Lung (tissue), 12 donors: ENCODE measurements around the gene MMP23B. TPM values are rescaled to one million over a fixed set of nuclear protein-coding genes. Genes with fewer than 3 reads are reported as not detected.
"Not testable (repeated sequence)": the region's sequence is repeated elsewhere in the genome, so short reads cannot be mapped to it uniquely, and the experiment has no call there.

Experiments
- ATAC-seq: fragments of 200-7000 bp; cut with Tn5 transposase; one replicate; pipeline ENCODE4 v1.9.1; 2020; ENCODE audit warnings: moderate number of reproducible peaks; ENCODE audit not compliant: insufficient read depth, low FRiP score
- DNase-seq, 3 donors: peaks; one replicate each; pipeline ENCODE4 v3.0.0-alpha.2; 2013 to 2017
- H3K27ac ChIP-seq, 2 donors: one replicate each; pipeline ENCODE4 v1.5.1; 2013; ENCODE audit warnings: mild to moderate bottlenecking in 2 of 2, moderate library complexity in 2 of 2, control low read depth in 1 of 2, inconsistent platforms in 1 of 2, low read depth in 1 of 2, low read length in 1 of 2
- H3K27me3 ChIP-seq, 3 donors: one replicate each; pipeline ENCODE4 v1.5.1; 2013; ENCODE audit warnings: low read length in 2 of 3; ENCODE audit not compliant: control insufficient read depth in 3 of 3, insufficient read depth in 3 of 3
- H3K36me3 ChIP-seq, 4 donors: one replicate each; pipeline ENCODE4 v1.5.1; 2013; ENCODE audit warnings: low read length in 4 of 4, mild to moderate bottlenecking in 1 of 4, moderate library complexity in 1 of 4; ENCODE audit not compliant: control insufficient read depth in 4 of 4, insufficient read depth in 4 of 4
- H3K4me1 ChIP-seq, 5 donors: one replicate each; pipeline ENCODE4 v1.5.1; 2013; ENCODE audit warnings: low read length in 5 of 5, mild to moderate bottlenecking in 2 of 5, moderate library complexity in 1 of 5; ENCODE audit not compliant: control insufficient read depth in 5 of 5, insufficient read depth in 5 of 5
- H3K4me3 ChIP-seq: one replicate; pipeline ENCODE4 v1.5.1; 2013; ENCODE audit warnings: mild to moderate bottlenecking, control low read depth, moderate library complexity
- H3K9ac ChIP-seq, 2 donors: one replicate each; pipeline ENCODE4 v1.5.1; 2013; ENCODE audit warnings: low read length in 2 of 2, control low read depth in 1 of 2; ENCODE audit not compliant: insufficient read depth in 1 of 2
- H3K9me3 ChIP-seq, 4 donors: one replicate each; pipeline ENCODE4 v1.5.1; 2013; ENCODE audit warnings: low read length in 3 of 4, mild to moderate bottlenecking in 1 of 4, moderate library complexity in 1 of 4; ENCODE audit not compliant: control insufficient read depth in 4 of 4, insufficient read depth in 3 of 4
- WGBS, 2 donors: extraction: QIAGEN DNeasy Blood & Tissue Kit; methylation state at CpG; one replicate each; pipeline ENCODE4 v1.1.7; 2013; 5-methylcytosine and 5-hydroxymethylcytosine counted together
- polyA plus RNA-seq, 2 donors: library from polyadenylated mRNA; stranded (reverse); fragments of 200-250 nt; gene quantifications; one replicate each; pipeline ENCODE4 v1.2.1, GENCODE V29; 2013
- total RNA-seq, 2 donors: library from RNA; depleted of rRNA in 1 of 2; stranded (reverse); fragments of >200 nt in 1 of 2; gene quantifications; one replicate each; pipeline ENCODE4 v1.2.1, GENCODE V29; 2014 to 2021
- TF ChIP-seq, protein P1 (sequence below): IDR thresholded peaks from 2 replicates; pipeline ENCODE4 v1.5.1; 2012; ENCODE audit warnings: mild to moderate bottlenecking; ENCODE audit errors: control extremely low read depth, extremely low read depth
- donor health status: control.
- donor health status: control.
- donor health status: Bipolar disorder and iron deficiency.
- donor health status: healthy.
- donor health status: DM: yes; HTN: yes; CAD: no.

Gene MMP23B
- total and polyA plus RNA-seq, 4 donors = 14.1 to 40.3 (median 22.1) TPM

DNA sequence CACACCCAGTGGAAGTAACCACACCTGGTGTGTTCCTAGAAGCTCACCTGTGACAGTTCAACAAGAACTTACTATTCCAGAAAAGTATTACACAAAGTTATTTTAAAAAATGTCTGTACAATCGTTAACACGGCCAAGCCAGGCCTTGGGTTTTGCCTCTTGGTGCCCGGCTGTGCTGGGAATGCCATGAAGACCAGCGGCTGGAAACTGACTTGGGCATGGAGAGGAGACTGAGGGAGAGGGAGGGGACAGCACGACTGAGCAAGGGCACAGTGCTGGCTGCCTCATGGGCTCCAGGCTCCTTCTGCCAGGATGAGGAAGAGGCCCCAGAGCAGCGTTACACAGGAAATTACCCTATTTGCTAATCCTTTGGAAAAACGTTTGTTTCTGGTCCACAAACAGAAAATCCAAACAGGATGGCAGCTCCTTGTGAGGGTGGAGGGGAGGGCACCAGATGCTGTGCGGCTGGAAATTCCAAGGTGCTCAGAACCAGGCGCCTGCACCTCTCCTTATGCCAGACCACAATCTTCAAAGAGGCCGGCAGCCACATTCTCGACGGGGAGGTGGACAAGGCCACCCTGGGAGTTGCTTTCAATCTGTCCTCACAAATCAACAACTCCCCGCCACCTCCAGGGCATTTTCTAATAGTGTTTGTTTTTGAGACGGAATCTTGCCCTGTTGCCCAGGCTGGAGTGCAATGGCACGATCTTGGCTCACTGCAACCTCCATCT, 31.0 kb downstream of the MMP23B start:
- not testable (repeated sequence) for H3K4me1 ChIP-seq, H3K9me3 ChIP-seq, H3K9ac ChIP-seq, H3K4me3 ChIP-seq, H3K27me3 ChIP-seq, ATAC-seq, DNase-seq
- Histone ChIP-seq H3K36me3 (peaks cover 3 to 19% (median 8%) of the 10 kb centered on the region in 4 donors), H3K27ac (peak overlapping the region in 1 of 2 donors; percentile 39)
- 51 to 59% methylated on average over 15 of the region's 15 CpGs for WGBS, 2 donors

DNA sequence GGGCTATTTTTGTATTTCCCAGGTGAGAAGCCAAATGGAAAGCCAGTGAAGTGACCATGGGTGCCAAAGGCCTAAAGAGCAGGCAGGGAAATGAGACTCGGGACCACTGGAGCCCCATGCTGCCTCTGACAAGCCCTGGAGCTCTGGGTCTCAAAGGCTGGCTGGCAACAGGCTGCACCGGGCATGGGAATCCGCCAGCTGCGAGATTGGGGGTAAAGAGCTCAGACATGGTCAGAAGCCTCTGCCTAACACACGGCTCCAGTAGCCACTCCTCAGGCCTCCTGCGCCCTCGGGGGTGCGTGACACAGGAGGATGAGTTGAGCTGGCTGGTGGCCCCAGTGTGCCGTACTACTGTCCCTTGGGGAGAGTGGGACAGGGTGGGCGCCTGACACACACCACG, 32.3 kb downstream of the MMP23B start:
- not testable (repeated sequence) for H3K9ac ChIP-seq, ATAC-seq, H3K9me3 ChIP-seq, DNase-seq, H3K27ac ChIP-seq, H3K27me3 ChIP-seq, H3K4me3 ChIP-seq, H3K4me1 ChIP-seq
- WGBS, 2 donors = 33 to 85% methylated on average over 1 to 7 of the region's 11 CpGs
- H3K36me3 ChIP-seq = peaks cover 3 to 20% (median 8%) of the 10 kb centered on the region in 4 donors

DNA sequence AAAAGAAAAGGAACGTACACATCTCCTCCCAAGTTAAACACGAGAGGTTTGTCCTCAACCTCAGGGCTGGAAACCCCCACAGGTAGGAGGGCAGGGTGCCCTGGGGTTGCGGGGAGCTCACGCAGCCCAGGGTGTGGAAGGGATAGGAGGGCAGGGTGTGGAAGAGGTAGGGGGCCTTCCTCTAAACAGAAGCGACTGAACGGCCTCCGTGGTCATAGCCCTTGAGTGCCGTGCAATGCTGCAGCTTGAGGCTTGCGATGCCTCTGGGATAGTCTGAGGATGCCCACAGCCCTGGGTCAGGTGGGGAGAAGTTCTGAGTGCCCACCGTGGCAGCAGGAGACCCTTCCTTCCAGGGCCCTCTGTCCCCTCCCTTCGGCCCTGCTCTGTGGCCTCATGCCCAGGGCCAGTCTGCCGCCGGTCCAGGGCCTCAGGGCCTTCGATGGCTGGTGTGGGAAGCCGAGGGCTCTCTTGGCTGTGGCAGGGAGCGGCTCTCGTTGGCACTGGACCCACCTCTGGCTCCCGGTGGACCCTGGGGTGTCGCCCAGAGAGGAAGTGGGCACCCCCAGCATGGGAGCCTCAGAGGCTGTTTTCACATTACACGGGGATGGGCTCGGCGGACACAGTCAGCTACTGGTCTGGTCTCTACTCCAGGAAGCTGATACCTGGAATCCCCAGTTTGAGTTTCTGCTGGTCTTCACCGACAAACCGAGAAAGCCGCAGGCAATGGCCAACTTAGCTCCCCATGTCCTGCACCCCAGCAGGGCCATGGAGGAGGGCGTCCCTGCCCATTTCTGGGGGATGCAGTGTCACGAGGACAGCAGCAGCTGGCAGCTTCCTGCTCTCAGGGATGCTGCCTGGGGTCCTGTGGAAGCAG, 33.2 kb downstream of the MMP23B start:
- H3K4me3 ChIP-seq = no peak overlapping the region
- DNase-seq (no peak), ATAC-seq (no peak)
- TF ChIP-seq, protein P1, sequence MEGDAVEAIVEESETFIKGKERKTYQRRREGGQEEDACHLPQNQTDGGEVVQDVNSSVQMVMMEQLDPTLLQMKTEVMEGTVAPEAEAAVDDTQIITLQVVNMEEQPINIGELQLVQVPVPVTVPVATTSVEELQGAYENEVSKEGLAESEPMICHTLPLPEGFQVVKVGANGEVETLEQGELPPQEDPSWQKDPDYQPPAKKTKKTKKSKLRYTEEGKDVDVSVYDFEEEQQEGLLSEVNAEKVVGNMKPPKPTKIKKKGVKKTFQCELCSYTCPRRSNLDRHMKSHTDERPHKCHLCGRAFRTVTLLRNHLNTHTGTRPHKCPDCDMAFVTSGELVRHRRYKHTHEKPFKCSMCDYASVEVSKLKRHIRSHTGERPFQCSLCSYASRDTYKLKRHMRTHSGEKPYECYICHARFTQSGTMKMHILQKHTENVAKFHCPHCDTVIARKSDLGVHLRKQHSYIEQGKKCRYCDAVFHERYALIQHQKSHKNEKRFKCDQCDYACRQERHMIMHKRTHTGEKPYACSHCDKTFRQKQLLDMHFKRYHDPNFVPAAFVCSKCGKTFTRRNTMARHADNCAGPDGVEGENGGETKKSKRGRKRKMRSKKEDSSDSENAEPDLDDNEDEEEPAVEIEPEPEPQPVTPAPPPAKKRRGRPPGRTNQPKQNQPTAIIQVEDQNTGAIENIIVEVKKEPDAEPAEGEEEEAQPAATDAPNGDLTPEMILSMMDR = no peak
- no peaks in the 10 kb centered on the region for H3K4me1 ChIP-seq
- WGBS, 2 donors = 92 to 94% methylated on average over 26 to 27 of the region's 27 CpGs
- H3K36me3 ChIP-seq = peaks cover 3 to 25% (median 10%) of the 10 kb centered on the region in 4 donors
- H3K9ac ChIP-seq = no peak overlapping the region
- H3K27me3 ChIP-seq = no peaks in the 10 kb centered on the region
- no peaks in the 10 kb centered on the region for H3K9me3 ChIP-seq
- H3K27ac ChIP-seq = no peak overlapping the region

DNA sequence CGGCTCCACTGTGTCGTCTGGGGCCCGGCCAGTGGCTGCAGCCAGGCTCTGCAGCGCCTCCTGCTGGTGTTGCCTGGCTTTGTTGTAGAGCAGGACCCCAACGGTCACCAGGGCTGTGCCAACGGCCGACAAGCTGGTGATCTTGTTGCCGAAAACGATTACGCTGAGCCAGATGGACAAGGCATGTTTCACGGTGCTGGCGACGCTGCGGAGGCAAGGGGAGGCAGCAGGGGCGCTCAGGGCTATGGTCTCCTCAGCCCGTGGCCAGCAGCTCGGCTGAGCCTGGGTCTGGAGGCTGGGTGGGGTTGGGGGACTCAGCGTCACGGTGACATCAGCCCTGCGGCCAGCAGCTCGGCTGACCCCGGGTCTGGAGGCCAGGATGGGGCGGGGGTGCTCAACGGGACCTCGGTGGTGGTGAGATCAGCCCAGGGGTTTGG, 33.9 kb downstream of the MMP23B start:
- DNase-seq = peak in 1 of 3 donors; percentile 29

More for the DNA sequence above, 33.9 kb downstream of the MMP23B start:
- peak; percentile 37 for ATAC-seq
- no peaks in the 10 kb centered on the region for H3K27me3 ChIP-seq
- no peak overlapping the region for H3K27ac ChIP-seq
- H3K4me3 ChIP-seq = no peak overlapping the region
- H3K36me3 ChIP-seq = peaks cover 3 to 27% (median 11%) of the 10 kb centered on the region in 4 donors
- no peaks in the 10 kb centered on the region for H3K9me3 ChIP-seq
- 84 to 90% methylated on average over 25 of the region's 25 CpGs for whole genome bisulfite sequencing, 2 donors
- no peaks in the 10 kb centered on the region for H3K4me1 ChIP-seq
- TF ChIP-seq, protein P1 = no peak
- H3K9ac ChIP-seq = no peak overlapping the region
